NCI-H2196 (cell line): ENCODE measurements around the gene REPS1.

Experiments
- DNase-seq: peaks from one replicate; lab custom pipeline; 2025; ENCODE audit not compliant: unreplicated experiment; lab: John Stamatoyannopoulos, UW

REPS1 gene

DNA sequence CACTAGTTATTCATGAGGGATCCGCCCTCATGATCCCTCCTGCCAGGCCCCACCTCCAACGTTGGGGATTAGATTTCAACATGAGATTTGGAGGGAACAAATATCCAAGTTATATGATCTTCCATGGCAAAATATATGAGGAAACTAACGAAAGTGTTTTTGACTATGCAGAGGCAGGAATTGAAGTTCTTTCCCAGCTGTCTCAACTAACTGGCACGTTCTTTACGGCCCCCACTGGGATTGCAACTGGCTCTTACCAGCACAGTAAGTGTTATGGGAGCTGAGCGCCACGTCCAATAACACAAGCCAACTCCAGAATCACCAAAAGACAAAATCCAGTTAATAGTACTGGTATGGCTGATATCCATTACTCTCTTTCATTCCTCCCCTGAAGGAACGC lies 125.6 kb downstream of the REPS1 start:
- no peak for DNase-seq

DNA sequence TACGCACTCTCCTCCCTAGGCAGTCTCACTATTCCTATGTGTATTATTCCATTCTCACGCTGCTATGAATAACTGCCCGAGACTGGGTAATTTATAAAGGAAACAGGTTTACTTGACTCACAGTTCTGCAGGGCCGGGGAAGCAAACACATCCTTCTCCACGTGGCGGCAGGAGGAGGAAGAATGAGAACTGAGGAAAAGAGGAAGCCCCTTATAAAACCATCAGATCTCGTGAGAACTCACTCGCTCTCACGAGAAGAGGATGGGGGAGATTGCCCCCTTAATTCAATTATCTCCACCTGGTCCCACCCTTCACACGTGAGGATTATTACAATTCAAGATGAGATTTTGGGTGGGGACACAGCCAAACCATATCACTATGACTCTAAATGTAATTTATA lies 130.3 kb downstream of the REPS1 start:
- no peak for DNase-seq

- no peak for DNase-seq
Observed at GRCh38 chr6:138856654-138857053, 131.4 kb downstream of the REPS1 start.
